ENCODE data around the gene AK8. TPM values are rescaled to one million over a fixed set of nuclear protein-coding genes. Genes with fewer than 3 reads are reported as not detected.
"Not testable (repeated sequence)": the region's sequence is repeated elsewhere in the genome, so short reads cannot be mapped to it uniquely, and the experiment has no call there.

Gene AK8
- total and polyA plus RNA-seq, 8 donors, result 0.56 to 0.89 (median 0.60) TPM; not detected in 5

DNA sequence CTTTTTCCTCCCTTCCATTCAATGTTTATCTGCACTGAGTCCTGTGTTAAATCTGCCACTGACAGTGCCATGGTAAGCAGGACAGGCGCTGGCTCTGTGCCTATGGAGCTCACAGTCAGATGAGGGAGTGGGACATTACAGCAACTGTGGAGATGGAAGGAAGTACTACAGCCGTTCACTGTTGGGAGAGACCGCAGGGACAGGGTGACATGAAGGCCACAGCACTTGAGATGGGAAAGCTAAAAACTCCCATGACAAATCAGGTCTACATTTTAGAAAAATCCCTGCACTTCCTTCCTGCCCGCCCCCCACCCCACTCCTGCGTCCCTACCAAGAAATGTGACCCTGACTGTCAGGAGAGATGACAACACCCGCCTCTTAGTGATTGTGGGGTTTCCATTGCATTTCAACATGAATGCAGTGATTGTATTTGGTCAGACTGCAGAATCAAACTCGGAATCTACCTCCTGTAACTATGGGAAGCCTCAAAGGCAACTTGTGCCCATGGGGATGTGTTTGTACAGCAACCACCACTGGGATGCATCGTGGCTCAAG lies 151.4 kb downstream of the AK8 start:
- H3K27ac ChIP-seq, result no peak overlapping the region

DNA sequence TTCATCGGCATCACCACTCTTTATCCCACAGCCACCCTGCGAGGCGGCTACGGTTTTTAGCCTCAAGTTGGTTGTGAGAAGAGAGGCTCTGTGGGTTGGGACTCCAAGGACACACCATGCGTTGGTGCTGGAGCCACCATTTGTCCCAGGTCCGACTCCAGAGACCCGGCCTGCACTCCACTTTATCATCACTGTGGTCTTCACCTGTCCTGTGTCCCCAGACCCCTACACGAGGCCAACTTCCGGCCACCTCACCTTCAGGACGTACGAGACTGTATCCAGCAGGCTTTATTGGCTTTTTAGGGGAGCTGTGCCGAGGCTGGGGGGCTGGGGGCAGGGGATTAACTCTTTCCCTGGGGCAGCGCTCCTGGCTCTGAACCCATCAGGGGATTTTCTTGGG lies 152.8 kb downstream of the AK8 start:
- DNase-seq, result no peak
- Histone ChIP-seq H3K9me3 (no peaks in the 10 kb centered on the region), H3K36me3 (no peaks in the 10 kb centered on the region), H3K4me1 (no peaks in the 10 kb centered on the region), H3K4me3 (no peak overlapping the region), H3K27me3 (peaks cover 0 to 15% (median 0%) of the 10 kb centered on the region in 3 donors), H3K27ac (no peak overlapping the region)
- intact Hi-C loops (cut with DNase I; ENCODE audit: low total_unique reads), result no loop called here
- TF ChIP-seq POLR2AphosphoS5 (IDR thresholded peaks at IDR 0.05), result no peak
- TF ChIP-seq EP300 (IDR thresholded peaks at IDR 0.05), result no peak
- no peak for TF ChIP-seq POLR2A (IDR thresholded peaks at IDR 0.05)
- TF ChIP-seq, protein P1, sequence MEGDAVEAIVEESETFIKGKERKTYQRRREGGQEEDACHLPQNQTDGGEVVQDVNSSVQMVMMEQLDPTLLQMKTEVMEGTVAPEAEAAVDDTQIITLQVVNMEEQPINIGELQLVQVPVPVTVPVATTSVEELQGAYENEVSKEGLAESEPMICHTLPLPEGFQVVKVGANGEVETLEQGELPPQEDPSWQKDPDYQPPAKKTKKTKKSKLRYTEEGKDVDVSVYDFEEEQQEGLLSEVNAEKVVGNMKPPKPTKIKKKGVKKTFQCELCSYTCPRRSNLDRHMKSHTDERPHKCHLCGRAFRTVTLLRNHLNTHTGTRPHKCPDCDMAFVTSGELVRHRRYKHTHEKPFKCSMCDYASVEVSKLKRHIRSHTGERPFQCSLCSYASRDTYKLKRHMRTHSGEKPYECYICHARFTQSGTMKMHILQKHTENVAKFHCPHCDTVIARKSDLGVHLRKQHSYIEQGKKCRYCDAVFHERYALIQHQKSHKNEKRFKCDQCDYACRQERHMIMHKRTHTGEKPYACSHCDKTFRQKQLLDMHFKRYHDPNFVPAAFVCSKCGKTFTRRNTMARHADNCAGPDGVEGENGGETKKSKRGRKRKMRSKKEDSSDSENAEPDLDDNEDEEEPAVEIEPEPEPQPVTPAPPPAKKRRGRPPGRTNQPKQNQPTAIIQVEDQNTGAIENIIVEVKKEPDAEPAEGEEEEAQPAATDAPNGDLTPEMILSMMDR (IDR thresholded peaks at IDR 0.05), result no peak
- 95 to 97% (median 96%) methylated on average over 12 to 13 of the region's 13 CpGs for WGBS, 5 donors

More for the DNA sequence above, 151.4 kb downstream of the AK8 start:
- WGBS, 5 donors, result 72 to 82% (median 78%) methylated on average over 8 of the region's 8 CpGs
- Histone ChIP-seq H3K27me3 (peaks cover 0 to 11% (median 0%) of the 10 kb centered on the region in 3 donors), H3K36me3 (no peaks in the 10 kb centered on the region), H3K4me1 (no peaks in the 10 kb centered on the region), H3K9me3 (no peaks in the 10 kb centered on the region), H3K4me3 (no peak overlapping the region)
- no peak for DNase-seq
- intact Hi-C loops (cut with DNase I; ENCODE audit: low total_unique reads), result no loop called here
- TF ChIP-seq EP300 (IDR thresholded peaks at IDR 0.05) (no peak), POLR2AphosphoS5 (IDR thresholded peaks at IDR 0.05) (no peak), POLR2A (IDR thresholded peaks at IDR 0.05) (no peak)
- TF ChIP-seq, protein P1 (IDR thresholded peaks at IDR 0.05), result no peak

DNA sequence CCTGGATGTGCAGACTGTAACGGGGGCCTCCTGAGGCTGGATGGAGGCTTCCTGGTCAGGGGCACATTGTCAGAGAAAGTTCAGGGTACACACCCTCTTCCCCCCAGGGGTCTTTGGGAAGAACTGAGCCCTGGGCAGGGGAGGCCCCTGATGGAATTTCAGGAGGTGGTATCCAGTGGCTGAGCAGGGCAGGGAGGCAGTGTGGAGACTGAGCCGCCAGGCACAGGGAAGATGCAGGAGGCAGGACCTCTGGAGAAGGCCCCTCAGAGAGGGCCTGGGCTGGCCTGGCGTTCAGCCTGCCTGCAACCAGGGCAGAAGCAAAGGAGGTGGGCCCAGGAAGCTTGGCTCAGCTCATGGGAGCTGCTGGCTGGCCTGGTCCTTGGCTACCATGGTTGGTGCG lies 154.3 kb downstream of the AK8 start:
- H3K4me3 ChIP-seq, result no peak overlapping the region
- 73 to 90% (median 84%) methylated on average over 3 to 4 of the region's 4 CpGs for WGBS, 5 donors
- peaks cover 0 to 23% (median 0%) of the 10 kb centered on the region in 3 donors for H3K27me3 ChIP-seq
- H3K36me3 ChIP-seq, result no peaks in the 10 kb centered on the region
- no peaks in the 10 kb centered on the region for H3K4me1 ChIP-seq
- intact Hi-C loops (cut with DNase I; ENCODE audit: low total_unique reads), result no loop called here
- DNase-seq, result no peak
- TF ChIP-seq EP300 (IDR thresholded peaks at IDR 0.05) (no peak), POLR2A (IDR thresholded peaks at IDR 0.05) (no peak), POLR2AphosphoS5 (IDR thresholded peaks at IDR 0.05) (no peak)
- no peaks in the 10 kb centered on the region for H3K9me3 ChIP-seq
- H3K27ac ChIP-seq, result no peak overlapping the region

DNA sequence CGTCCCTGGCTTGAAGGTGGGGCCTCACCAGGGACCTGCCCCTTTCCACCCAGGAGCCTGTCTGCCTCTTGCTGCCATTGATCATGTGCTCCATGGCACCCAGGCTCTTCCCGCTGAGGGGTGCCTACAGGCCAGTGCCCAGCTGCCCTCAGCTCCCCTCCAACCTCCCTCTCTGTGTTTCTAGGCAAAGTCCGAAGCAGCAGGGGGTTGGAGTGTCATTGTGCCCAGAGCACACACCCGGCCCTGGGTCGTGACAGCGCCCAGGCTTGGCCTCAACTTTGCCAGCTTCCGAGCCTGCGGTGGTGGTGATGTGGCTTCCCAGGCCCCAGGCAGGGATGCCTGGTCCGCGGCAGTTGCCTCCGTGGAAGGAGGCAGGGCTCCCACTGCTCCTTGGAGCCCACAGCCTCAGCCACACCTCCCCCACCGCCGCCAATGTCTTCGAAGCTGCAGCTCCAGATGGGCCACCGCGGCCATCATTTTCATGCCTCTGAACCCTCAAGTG lies 155.5 kb downstream of the AK8 start:
- Histone ChIP-seq H3K4me3 (no peak overlapping the region), H3K9me3 (no peaks in the 10 kb centered on the region), H3K36me3 (no peaks in the 10 kb centered on the region), H3K4me1 (no peaks in the 10 kb centered on the region), H3K27ac (no peak overlapping the region), H3K27me3 (peaks cover 0 to 33% (median 0%) of the 10 kb centered on the region in 3 donors)
- DNase-seq, result no peak
- 83 to 88% (median 87%) methylated on average over 13 to 16 of the region's 16 CpGs for WGBS, 5 donors
- intact Hi-C loops (cut with DNase I; ENCODE audit: low total_unique reads), result no loop called here
- TF ChIP-seq, protein P1 (IDR thresholded peaks at IDR 0.05), result no peak
- no peak for TF ChIP-seq EP300 (IDR thresholded peaks at IDR 0.05)
- TF ChIP-seq POLR2A (IDR thresholded peaks at IDR 0.05), result no peak
- no peak for TF ChIP-seq POLR2AphosphoS5 (IDR thresholded peaks at IDR 0.05)

DNA sequence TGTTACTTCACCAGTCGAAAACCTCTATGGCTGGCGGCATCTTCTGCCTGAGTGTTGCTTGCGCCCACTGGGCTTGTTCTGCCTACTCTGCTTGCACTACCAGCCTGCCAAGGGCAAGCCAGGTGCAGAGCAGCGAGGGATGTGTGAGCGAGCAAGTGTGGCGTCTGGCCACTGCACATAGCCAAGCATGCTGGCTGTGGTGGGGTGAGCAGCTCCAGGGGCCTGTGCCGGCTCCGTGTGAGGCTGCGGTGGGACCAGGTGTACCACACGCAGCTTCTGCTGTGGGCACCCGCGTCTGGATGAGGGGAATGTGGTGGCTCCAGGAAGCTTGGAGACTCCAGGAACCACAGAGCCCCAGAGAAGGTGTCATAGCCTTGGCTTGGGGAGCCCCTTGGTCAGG lies 156.4 kb downstream of the AK8 start:
- Histone ChIP-seq H3K4me1 (no peaks in the 10 kb centered on the region), H3K27me3 (peaks cover 0 to 43% (median 0%) of the 10 kb centered on the region in 3 donors), H3K36me3 (no peaks in the 10 kb centered on the region), H3K4me3 (no peak overlapping the region), H3K9me3 (no peaks in the 10 kb centered on the region), H3K27ac (no peak overlapping the region)
- TF ChIP-seq EP300 (IDR thresholded peaks at IDR 0.05) (no peak), POLR2A (IDR thresholded peaks at IDR 0.05) (no peak), POLR2AphosphoS5 (IDR thresholded peaks at IDR 0.05) (no peak)
- TF ChIP-seq, protein P1 (IDR thresholded peaks at IDR 0.05), result no peak
- intact Hi-C loops (cut with DNase I; ENCODE audit: low total_unique reads), result no loop called here
- no peak for DNase-seq
- 85 to 95% (median 90%) methylated on average over 7 to 12 of the region's 12 CpGs for WGBS, 5 donors

DNA sequence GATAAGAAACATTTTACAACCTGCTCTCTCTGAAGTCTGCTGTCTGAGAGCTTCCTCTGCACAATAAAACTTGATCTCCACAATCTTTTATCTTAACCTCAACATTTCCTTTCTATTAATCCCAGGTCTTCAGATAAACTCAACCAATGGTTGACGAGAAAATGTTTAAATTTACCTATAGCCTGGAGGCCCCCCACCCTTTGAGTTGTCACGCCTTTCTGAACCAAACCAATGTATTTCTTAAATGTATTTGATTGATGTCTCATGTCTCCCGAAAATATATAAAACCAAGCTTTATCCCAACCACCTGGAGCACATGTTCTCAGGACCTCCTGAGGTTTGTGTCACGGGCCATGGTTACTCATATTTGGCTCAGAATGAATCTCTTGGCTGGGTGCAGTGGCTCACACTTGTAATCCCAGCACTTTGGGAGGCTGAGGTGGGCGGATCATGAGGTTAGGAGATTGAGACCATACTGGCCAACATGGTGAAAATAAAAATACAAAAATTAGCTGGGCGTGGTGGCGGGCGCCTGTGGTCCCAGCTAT lies 159.6 kb downstream of the AK8 start:
- DNase-seq; H3K9me3 ChIP-seq; H3K27ac ChIP-seq; H3K4me3 ChIP-seq; H3K36me3 ChIP-seq; intact Hi-C loops (cut with DNase I; ENCODE audit: low total_unique reads); H3K4me1 ChIP-seq: not testable (repeated sequence)
- WGBS, 5 donors, result 56 to 68% (median 65%) methylated on average over 8 of the region's 8 CpGs
- peaks cover 0 to 53% (median 0%) of the 10 kb centered on the region in 3 donors for H3K27me3 ChIP-seq

All from stomach (tissue), 9 donors.